Type B pancreatic cell (in vitro differentiated cells): ENCODE measurements around the gene DBH. TPM values are rescaled to one million over a fixed set of nuclear protein-coding genes. Genes with fewer than 3 reads are reported as not detected.

Source experiments
- DNase-seq: peaks from one replicate; pipeline ENCODE4 v3.0.0; 2021; ENCODE audit warnings: mixed read lengths; ENCODE audit not compliant: unreplicated experiment; ENCODE audit errors: extremely low spot score
- H3K27ac Mint-ChIP-seq: 2 replicates; pipeline ENCODE4 v1.8.0; 2021; ENCODE audit warnings: mild to moderate bottlenecking, mixed read lengths
- H3K27me3 Mint-ChIP-seq: 2 replicates; pipeline ENCODE4 v1.8.0; 2021; ENCODE audit warnings: mixed read lengths
- H3K36me3 Mint-ChIP-seq: 2 replicates; pipeline ENCODE4 v1.8.0; 2021; ENCODE audit warnings: mixed read lengths
- H3K4me1 Mint-ChIP-seq: one replicate; pipeline ENCODE4 v1.8.0; 2021; ENCODE audit warnings: mixed read lengths; ENCODE audit not compliant: unreplicated experiment
- H3K4me3 Mint-ChIP-seq: 2 replicates; pipeline ENCODE4 v1.8.0; 2021; ENCODE audit warnings: mild to moderate bottlenecking, mixed read lengths
- H3K9me3 Mint-ChIP-seq: 2 replicates; pipeline ENCODE4 v1.8.0; 2021; ENCODE audit warnings: mixed read lengths
- total RNA-seq: library from RNA; stranded (reverse); gene quantifications from 2 replicates; pipeline ENCODE4 v1.2.1, GENCODE V29; 2021; ENCODE audit warnings: low replicate concordance
- TF ChIP-seq, protein P1 (sequence below): fragments of 200-600 bp; sonication (generic); conservative IDR thresholded peaks from 2 replicates; pipeline ENCODE4 v1.5.0; 2021; ENCODE audit warnings: antibody characterized with exemption, mild to moderate bottlenecking

The DBH gene
- total RNA-seq, 1 donor from 2014 or later = 0.12 TPM

DNA sequence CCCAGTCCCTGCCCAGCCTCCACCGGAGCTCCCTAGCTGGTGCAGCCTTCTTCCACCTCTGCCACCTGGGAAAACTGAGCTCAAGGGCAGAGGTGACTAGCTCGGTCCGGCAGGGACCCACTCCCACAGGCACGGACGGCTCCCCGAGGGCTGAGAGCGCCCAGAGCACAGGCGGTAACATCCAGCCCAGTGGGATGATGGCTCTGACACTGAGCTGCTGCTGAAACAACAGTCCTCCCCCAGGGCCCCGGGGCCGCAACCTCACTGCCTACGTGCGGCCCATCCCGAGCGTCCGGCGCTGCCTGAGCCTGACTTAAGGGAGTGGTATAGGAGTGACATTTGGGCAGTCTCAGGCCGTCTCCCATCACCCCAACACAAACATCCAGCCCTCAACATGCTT is 30.7 kb upstream of the DBH start:
- Mint-ChIP-seq H3K9me3 (no peaks in the 10 kb centered on the region), H3K4me1 (no peaks in the 10 kb centered on the region), H3K27me3 (peaks cover 62% of the 10 kb centered on the region), H3K4me3 (no peak overlapping the region), H3K27ac (no peak overlapping the region), H3K36me3 (no peaks in the 10 kb centered on the region)
- TF ChIP-seq, protein P1, sequence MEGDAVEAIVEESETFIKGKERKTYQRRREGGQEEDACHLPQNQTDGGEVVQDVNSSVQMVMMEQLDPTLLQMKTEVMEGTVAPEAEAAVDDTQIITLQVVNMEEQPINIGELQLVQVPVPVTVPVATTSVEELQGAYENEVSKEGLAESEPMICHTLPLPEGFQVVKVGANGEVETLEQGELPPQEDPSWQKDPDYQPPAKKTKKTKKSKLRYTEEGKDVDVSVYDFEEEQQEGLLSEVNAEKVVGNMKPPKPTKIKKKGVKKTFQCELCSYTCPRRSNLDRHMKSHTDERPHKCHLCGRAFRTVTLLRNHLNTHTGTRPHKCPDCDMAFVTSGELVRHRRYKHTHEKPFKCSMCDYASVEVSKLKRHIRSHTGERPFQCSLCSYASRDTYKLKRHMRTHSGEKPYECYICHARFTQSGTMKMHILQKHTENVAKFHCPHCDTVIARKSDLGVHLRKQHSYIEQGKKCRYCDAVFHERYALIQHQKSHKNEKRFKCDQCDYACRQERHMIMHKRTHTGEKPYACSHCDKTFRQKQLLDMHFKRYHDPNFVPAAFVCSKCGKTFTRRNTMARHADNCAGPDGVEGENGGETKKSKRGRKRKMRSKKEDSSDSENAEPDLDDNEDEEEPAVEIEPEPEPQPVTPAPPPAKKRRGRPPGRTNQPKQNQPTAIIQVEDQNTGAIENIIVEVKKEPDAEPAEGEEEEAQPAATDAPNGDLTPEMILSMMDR = no peak
- no peak for DNase-seq

DNA sequence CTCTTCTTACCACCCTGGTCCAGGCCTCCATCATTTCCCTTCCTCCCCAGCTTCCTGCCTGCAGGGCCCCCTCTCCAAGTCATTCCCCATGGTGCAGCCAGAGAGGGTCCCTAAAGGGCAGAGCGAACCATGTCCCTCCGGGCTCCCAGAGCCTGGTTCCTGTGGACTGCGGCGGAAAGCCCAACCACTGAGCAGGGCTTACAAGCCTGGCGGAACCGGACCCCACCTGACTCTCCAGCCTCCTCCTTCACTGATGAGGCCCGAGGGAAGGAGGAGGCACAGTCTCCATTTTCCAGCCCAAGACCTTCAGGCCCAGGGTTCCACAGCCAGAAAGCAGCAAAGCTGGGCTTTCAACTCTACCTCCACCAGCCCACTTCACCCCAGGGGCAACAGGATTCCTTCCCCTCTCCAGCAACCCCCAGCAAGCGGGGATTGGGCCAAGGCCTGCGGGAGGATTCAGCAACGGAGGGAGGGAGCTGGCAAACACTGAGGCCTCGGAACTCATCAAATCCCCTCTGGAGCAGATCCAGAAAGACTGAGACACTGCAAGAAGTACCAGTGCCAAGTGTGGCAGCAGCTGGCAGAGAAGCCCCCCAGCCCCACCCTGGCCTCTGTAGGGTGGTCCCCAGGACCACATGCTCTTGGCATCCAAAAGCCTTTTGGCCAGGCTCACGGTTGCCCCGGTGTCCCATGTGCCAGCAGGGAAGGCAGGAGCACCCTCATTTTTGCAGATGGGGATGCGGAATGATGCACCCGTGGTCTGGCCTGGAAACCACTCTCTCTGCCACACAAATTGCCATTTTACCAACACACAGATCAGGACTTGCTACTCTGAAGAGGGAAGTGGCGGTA is 30.1 kb upstream of the DBH start:
- Mint-ChIP-seq H3K9me3 (no peaks in the 10 kb centered on the region), H3K4me3 (no peak overlapping the region), H3K27me3 (peaks cover 69% of the 10 kb centered on the region), H3K27ac (no peak overlapping the region), H3K36me3 (no peaks in the 10 kb centered on the region), H3K4me1 (no peaks in the 10 kb centered on the region)
- TF ChIP-seq, protein P1 = no peak
- DNase-seq = no peak

DNA sequence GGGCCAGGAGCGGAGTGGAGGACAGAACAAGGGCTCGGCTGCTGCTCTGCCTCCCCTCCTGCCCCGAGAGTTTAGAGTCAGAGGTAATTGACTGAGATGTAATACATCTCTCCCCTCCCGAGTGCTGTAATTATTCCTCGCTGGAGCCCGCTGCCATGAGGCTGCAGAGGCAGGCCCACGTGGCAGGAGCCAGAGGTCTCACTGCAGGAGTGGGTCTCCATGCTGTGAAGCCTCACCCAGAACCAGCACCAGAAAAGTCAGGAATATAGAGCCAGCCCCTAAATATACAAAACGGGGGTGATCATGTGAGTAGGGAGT is 29.5 kb upstream of the DBH start:
- no peak overlapping the region for H3K27ac Mint-ChIP-seq
- no peaks in the 10 kb centered on the region for H3K9me3 Mint-ChIP-seq
- H3K27me3 Mint-ChIP-seq = peaks cover 75% of the 10 kb centered on the region
- DNase-seq = no peak
- H3K4me3 Mint-ChIP-seq = no peak overlapping the region
- H3K4me1 Mint-ChIP-seq = no peaks in the 10 kb centered on the region
- TF ChIP-seq, protein P1 = no peak
- no peaks in the 10 kb centered on the region for H3K36me3 Mint-ChIP-seq

DNA sequence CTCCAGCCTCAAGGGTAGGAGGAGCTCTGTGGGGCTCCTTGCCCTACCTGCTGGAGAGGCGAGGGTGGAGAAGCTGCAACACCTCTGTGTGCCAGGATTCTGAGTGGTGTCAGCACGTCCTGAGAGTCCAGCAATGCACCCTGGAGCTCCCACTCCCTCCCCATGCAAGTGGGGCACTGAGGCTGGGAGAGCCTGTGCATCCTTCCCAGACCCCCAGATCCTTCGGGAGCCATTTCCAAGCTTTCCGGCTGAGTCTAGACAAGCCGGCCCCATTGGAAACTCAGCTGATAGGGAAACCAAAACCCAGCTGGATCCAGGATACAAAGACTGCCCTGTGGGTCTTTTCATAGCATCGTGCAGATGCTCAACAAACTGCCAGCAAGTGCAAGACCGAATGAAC is 28.8 kb upstream of the DBH start:
- Mint-ChIP-seq H3K27me3 (peaks cover 78% of the 10 kb centered on the region), H3K9me3 (no peaks in the 10 kb centered on the region), H3K4me3 (no peak overlapping the region), H3K36me3 (no peaks in the 10 kb centered on the region), H3K4me1 (no peaks in the 10 kb centered on the region), H3K27ac (no peak overlapping the region)
- no peak for DNase-seq
- TF ChIP-seq, protein P1 = no peak

DNA sequence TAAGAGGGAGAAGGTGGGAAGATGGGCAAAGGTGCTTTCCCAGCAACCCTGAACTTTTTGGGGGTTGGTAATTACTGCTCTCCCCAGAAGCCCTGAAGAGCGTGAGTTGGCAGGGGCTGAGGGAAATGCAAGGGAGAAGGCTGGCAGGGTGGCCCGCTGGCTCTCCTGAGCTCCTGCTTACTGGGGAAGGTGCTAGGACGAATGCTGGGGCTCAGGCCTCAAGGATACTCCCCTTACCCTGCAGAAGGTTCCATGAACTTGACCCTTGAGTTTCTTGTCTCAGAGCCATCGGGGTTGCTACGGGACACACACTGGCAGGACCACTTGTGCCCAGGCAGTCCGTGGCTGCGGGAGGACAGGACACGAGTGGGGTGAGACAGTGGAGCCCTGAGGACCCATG is 28.2 kb upstream of the DBH start:
- no peaks in the 10 kb centered on the region for H3K36me3 Mint-ChIP-seq
- no peaks in the 10 kb centered on the region for H3K4me1 Mint-ChIP-seq
- H3K27ac Mint-ChIP-seq = no peak overlapping the region
- TF ChIP-seq, protein P1 = no peak
- no peak overlapping the region for H3K4me3 Mint-ChIP-seq
- peaks cover 81% of the 10 kb centered on the region for H3K27me3 Mint-ChIP-seq
- no peaks in the 10 kb centered on the region for H3K9me3 Mint-ChIP-seq
- DNase-seq = no peak
